Activated effector memory CD4-positive, alpha-beta T cell treated with anti-CD3 and anti-CD28 coated beads, Interleukin-2, amount 50 U/mL, for 16 hours (primary cell): ENCODE data around the gene MSL1.
A peak's percentile ranks its signal among the peaks of the same experiment; 100 is the strongest.

Experiments
- DNase-seq: peaks from one replicate; pipeline ENCODE4 v3.0.0-alpha.2; 2020

Gene MSL1

GRCh38 chr17:40105861-40106759 lies 15.7 kb upstream of the MSL1 start:
- no peak for DNase-seq

GRCh38 chr17:40106760-40107521 lies 14.8 kb upstream of the MSL1 start:
- DNase-seq, result no peak

- no peak for DNase-seq
These were observed 14.1 kb upstream of the MSL1 start for GRCh38 chr17:40107522-40108174.

GRCh38 chr17:40108970-40109824 lies 12.6 kb upstream of the MSL1 start:
- peak; percentile 63 for DNase-seq

GRCh38 chr17:40110026-40110845 lies 11.5 kb upstream of the MSL1 start:
- peak; percentile 63 for DNase-seq

GRCh38 chr17:40111221-40112128 lies 10.3 kb upstream of the MSL1 start:
- DNase-seq, result peak; percentile 89

GRCh38 chr17:40112191-40112711 lies 9.5 kb upstream of the MSL1 start:
- no peak for DNase-seq

GRCh38 chr17:40112718-40113109 lies 9.1 kb upstream of the MSL1 start:
- DNase-seq, result no peak

- peak; percentile 97 for DNase-seq
These were observed 8.5 kb upstream of the MSL1 start for GRCh38 chr17:40113110-40113906.

- no peak for DNase-seq
These were observed 7.9 kb upstream of the MSL1 start for GRCh38 chr17:40113907-40114245.

GRCh38 chr17:40115101-40115436 lies 6.7 kb upstream of the MSL1 start:
- no peak for DNase-seq

- peak; percentile 74 for DNase-seq
These were observed 596 bp downstream of the MSL1 start for GRCh38 chr17:40122136-40122998.

GRCh38 chr17:40122999-40123810 lies 1.4 kb downstream of the MSL1 start:
- peak; percentile 85 for DNase-seq

GRCh38 chr17:40123811-40124114 lies 2.0 kb downstream of the MSL1 start:
- DNase-seq, result no peak

GRCh38 chr17:40124279-40125141 lies 2.7 kb downstream of the MSL1 start:
- no peak for DNase-seq

- DNase-seq, result no peak
These were observed 7.7 kb downstream of the MSL1 start for GRCh38 chr17:40129498-40129897.
